SK-N-SH (cell line): ENCODE measurements around the gene DEFB108B. TPM values are rescaled to one million over a fixed set of nuclear protein-coding genes. Genes with fewer than 3 reads are reported as not detected.
"Not testable (repeated sequence)": the region's sequence is repeated elsewhere in the genome, so short reads cannot be mapped to it uniquely, and the experiment has no call there.

ENCODE experiments used
- CTCF ChIA-PET: fragments of 300-600, 350-600 bp; formaldehyde crosslinking; extraction: SDS; loops from one replicate; lab custom pipeline; 2021; lab: Yijun Ruan, JAX
- POLR2A ChIA-PET: fragments of 350-600 bp; sonication (Branson Sonifier 250); formaldehyde crosslinking; extraction: SDS; loops from one replicate; lab custom pipeline; 2020; ENCODE audit warnings: antibody characterized with exemption, inconsistent platforms; lab: Yijun Ruan, JAX
- DNase-seq: peaks from one replicate; pipeline ENCODE4 v3.0.0; 2012
- H2AFZ ChIP-seq: fragments of 200-600 bp; sonication (generic); 2 replicates; pipeline ENCODE4 v1.8.1; 2016; ENCODE audit warnings: antibody characterized with exemption, mild to moderate bottlenecking, low read depth
- H3F3A ChIP-seq: fragments of 200-600 bp; sonication (generic); replicated peaks from 2 replicates; pipeline ENCODE3; 2016; ENCODE audit warnings: antibody characterized with exemption, mild to moderate bottlenecking; ENCODE audit not compliant: insufficient read depth
- H3K27ac ChIP-seq, 2 experiments: fragments of 200-500 bp in 1 of 2; fragments of 200-600 bp in 1 of 2; sonication (Bioruptor generic) in 1 of 2; sonication (generic), shearing (Covaris generic) in 1 of 2; 2 replicates each; pipeline versions ENCODE4 v1.5.1 to v1.6.1; 2014 to 2016; ENCODE audit warnings: low read depth in 2 of 2, inconsistent platforms in 1 of 2, low read length in 1 of 2, mild to moderate bottlenecking in 1 of 2, mixed read lengths in 1 of 2
- H3K27me3 ChIP-seq: fragments of 200-600 bp; sonication (generic), shearing (Covaris generic); 2 replicates; pipeline ENCODE4 v1.6.1; 2016; ENCODE audit warnings: mixed run types; ENCODE audit not compliant: insufficient read depth
- H3K36me3 ChIP-seq, 2 experiments: fragments of 200-500 bp in 1 of 2; fragments of 200-600 bp in 1 of 2; sonication (Bioruptor generic) in 1 of 2; sonication (generic) in 1 of 2; replicated peaks in 1 of 2; 2 replicates each; pipeline versions ENCODE3 to v1.5.1; 2014 to 2016; ENCODE audit warnings: low read length in 1 of 2, mild to moderate bottlenecking in 1 of 2; ENCODE audit not compliant: insufficient read depth in 2 of 2, control insufficient read depth in 1 of 2
- H3K4me1 ChIP-seq, 2 experiments: fragments of 200-500 bp in 1 of 2; fragments of 200-600 bp in 1 of 2; sonication (Bioruptor generic) in 1 of 2; sonication (generic), shearing (Covaris generic) in 1 of 2; 2 replicates each; pipeline versions ENCODE4 v1.5.1 to v1.6.1; 2014 to 2016; ENCODE audit warnings: low read depth in 1 of 2, low read length in 1 of 2, mixed run types in 1 of 2; ENCODE audit not compliant: insufficient read depth in 2 of 2, control insufficient read depth in 1 of 2
- H3K4me2 ChIP-seq: fragments of 200-600 bp; sonication (generic), shearing (Covaris generic); 2 replicates; pipeline ENCODE4 v1.6.1; 2017; ENCODE audit warnings: mixed run types
- H3K4me3 ChIP-seq, 2 experiments: fragments of 200-500 bp in 1 of 2; fragments of 200-600 bp in 1 of 2; sonication (Bioruptor generic) in 1 of 2; sonication (generic), shearing (Covaris generic) in 1 of 2; 2 replicates each; pipeline versions ENCODE4 v1.5.1 to v1.8.1; 2014 to 2016; ENCODE audit warnings: low read depth in 2 of 2, inconsistent platforms in 1 of 2, low read length in 1 of 2, mild to moderate bottlenecking in 1 of 2, mixed read lengths in 1 of 2, moderate library complexity in 1 of 2
- H3K79me2 ChIP-seq: fragments of 200-600 bp; sonication (generic); 2 replicates; pipeline ENCODE4 v1.8.1; 2017; ENCODE audit warnings: mild to moderate bottlenecking; ENCODE audit not compliant: insufficient read depth
- H3K9ac ChIP-seq: fragments of 200-600 bp; sonication (generic); 2 replicates; pipeline ENCODE4 v1.6.1; 2017; ENCODE audit warnings: mixed run types
- H3K9me2 ChIP-seq: fragments of 200-600 bp; sonication (generic); 2 replicates; pipeline ENCODE4 v1.6.1; 2017; ENCODE audit warnings: mixed run types
- H3K9me3 ChIP-seq: fragments of 200-600 bp; sonication (generic); 2 replicates; pipeline ENCODE4 v1.6.1; 2017; ENCODE audit warnings: mixed run types, mild to moderate bottlenecking, moderate library complexity
- H4K20me1 ChIP-seq: fragments of 200-600 bp; sonication (generic); 2 replicates; pipeline ENCODE4 v1.6.1; 2017; ENCODE audit warnings: mild to moderate bottlenecking, mixed run types; ENCODE audit not compliant: insufficient read depth
- CTCF ChIP-seq: fragments of 200-600 bp; sonication (generic); IDR thresholded peaks from 2 replicates; pipeline ENCODE4 v1.6.1; 2017; ENCODE audit warnings: antibody characterized with exemption, mild to moderate bottlenecking, moderate library complexity
- RAD21 ChIP-seq: IDR thresholded peaks from 2 replicates; pipeline ENCODE4 v1.6.1; 2012; ENCODE audit warnings: mild to moderate bottlenecking, low read length
- SMC3 ChIP-seq: IDR thresholded peaks from 2 replicates; pipeline ENCODE4 v1.6.1; 2012; ENCODE audit warnings: low read depth, low read length, improper control_type of control experiment
- WGBS: methylation state at CpG from one replicate; pipeline ENCODE4 v1.1.6; 2017; ENCODE audit warnings: low lambda C conversion rate; 5-methylcytosine and 5-hydroxymethylcytosine counted together
- polyA plus RNA-seq, 3 experiments: library from polyadenylated mRNA; depleted of rRNA; stranded (reverse); fragments of >200 nt; gene quantifications; 2 replicates each; pipeline ENCODE4 v1.2.3, GENCODE V29; 2012

The DEFB108B gene
- polyA plus RNA-seq, 1 of the 3 experiments (the other 2 are of a cell fraction), result not detected

DNA sequence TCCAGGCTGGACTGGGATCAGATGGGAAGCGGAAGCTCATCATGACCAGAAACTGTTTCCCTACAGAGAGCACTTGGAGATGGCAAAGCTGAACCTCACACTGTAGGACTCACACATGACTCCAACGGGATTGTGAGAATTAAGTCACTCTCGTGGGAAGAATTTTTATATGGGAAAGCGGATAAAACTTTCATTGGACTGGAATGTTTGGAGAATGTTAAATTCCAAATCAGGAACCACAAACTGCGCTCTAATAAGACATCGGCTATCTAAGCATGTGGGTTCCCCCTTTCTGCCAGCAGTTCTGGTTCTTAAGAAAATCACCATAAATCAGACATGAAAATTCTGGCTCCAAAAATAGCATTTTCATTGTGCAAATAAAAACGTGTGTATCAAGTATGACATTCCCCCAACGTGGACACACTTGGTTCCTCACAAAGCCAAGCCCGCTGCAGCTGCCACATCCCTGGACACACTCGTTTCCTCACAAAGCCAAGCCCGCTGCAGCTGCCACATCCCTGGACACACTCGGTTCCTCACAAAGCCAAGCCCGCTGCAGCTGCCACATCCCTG lies 33.4 kb upstream of the DEFB108B start:
- H3K9me3 ChIP-seq, POLR2A ChIA-PET, H3K27ac ChIP-seq, H3K9me2 ChIP-seq, H3K9ac ChIP-seq, H3K4me1 ChIP-seq, H3K4me2 ChIP-seq, DNase-seq, H3K36me3 ChIP-seq, H3F3A ChIP-seq, H4K20me1 ChIP-seq, H3K27me3 ChIP-seq, H2AFZ ChIP-seq, H3K79me2 ChIP-seq, H3K4me3 ChIP-seq: not testable (repeated sequence)
- 90% methylated on average over 13 of the region's 13 CpGs for WGBS
- CTCF ChIA-PET, result interaction anchor here (0.6 to 1.9 kb wide), 5 partner anchors 14 to 648 kb away, joined by 3 to 7 read pairs (median 4); no protein-coding TSS in a partner anchor

- H3K4me3 ChIP-seq, H3K36me3 ChIP-seq, H3K27me3 ChIP-seq, H3F3A ChIP-seq, H4K20me1 ChIP-seq, H3K9me2 ChIP-seq, H3K27ac ChIP-seq, H3K4me1 ChIP-seq, H3K79me2 ChIP-seq, H3K9me3 ChIP-seq, H2AFZ ChIP-seq, H3K9ac ChIP-seq, H3K4me2 ChIP-seq: not testable (repeated sequence)
- POLR2A ChIA-PET, result interaction anchor here (0.6 kb wide), 1 partner anchor 442 kb away, joined by 3 read pairs; no protein-coding TSS in a partner anchor
- WGBS, result 39% methylated on average over 11 of the region's 13 CpGs
- TF ChIP-seq RAD21 (peak; percentile 65), SMC3 (peak; percentile 48), CTCF (peak; percentile 76)
- CTCF ChIA-PET, result interaction anchor here (0.6 to 1.9 kb wide), 5 partner anchors 13 to 647 kb away, joined by 3 to 7 read pairs (median 4); no protein-coding TSS in a partner anchor
- peak; percentile 70 for DNase-seq
These were observed 32.6 kb upstream of the DEFB108B start for GRCh38 chr11:71800335-71800953.

GRCh38 chr11:71801026-71801425 lies 32.0 kb upstream of the DEFB108B start:
- H3K9ac ChIP-seq, H3K9me2 ChIP-seq, H2AFZ ChIP-seq, H3F3A ChIP-seq, H3K9me3 ChIP-seq, H3K4me2 ChIP-seq, H3K27ac ChIP-seq, H3K4me1 ChIP-seq, H4K20me1 ChIP-seq, H3K79me2 ChIP-seq, H3K27me3 ChIP-seq, H3K36me3 ChIP-seq, POLR2A ChIA-PET, DNase-seq, H3K4me3 ChIP-seq: not testable (repeated sequence)
- 85% methylated on average over 2 of the region's 2 CpGs for WGBS
- CTCF ChIA-PET, result interaction anchor here (1.3 to 1.9 kb wide), 4 partner anchors 12 to 646 kb away, joined by 3 to 7 read pairs (median 5); no protein-coding TSS in a partner anchor

- WGBS, result 76% methylated on average over 6 of the region's 7 CpGs
- H4K20me1 ChIP-seq, H3F3A ChIP-seq, H3K36me3 ChIP-seq, H3K9me3 ChIP-seq, CTCF ChIA-PET, H3K27ac ChIP-seq, H3K4me2 ChIP-seq, DNase-seq, H3K27me3 ChIP-seq, H3K9ac ChIP-seq, POLR2A ChIA-PET, H3K4me1 ChIP-seq, H3K9me2 ChIP-seq, H3K4me3 ChIP-seq, H3K79me2 ChIP-seq, H2AFZ ChIP-seq: not testable (repeated sequence)
These were observed 30.1 kb upstream of the DEFB108B start for GRCh38 chr11:71802874-71803273.

- H3K9me3 ChIP-seq, H3K4me3 ChIP-seq, H3K9me2 ChIP-seq, CTCF ChIA-PET, H2AFZ ChIP-seq, H4K20me1 ChIP-seq, H3K4me1 ChIP-seq, H3K9ac ChIP-seq, H3K27ac ChIP-seq, POLR2A ChIA-PET, H3K27me3 ChIP-seq, H3K4me2 ChIP-seq, DNase-seq, H3F3A ChIP-seq, H3K36me3 ChIP-seq, H3K79me2 ChIP-seq: not testable (repeated sequence)
- WGBS, result 83% methylated on average over 5 of the region's 9 CpGs
These were observed 28.6 kb upstream of the DEFB108B start for GRCh38 chr11:71804158-71804947.
